ENCODE results near the gene PCNP. TPM values are rescaled to one million over a fixed set of nuclear protein-coding genes. Genes with fewer than 3 reads are reported as not detected.
"Not testable (repeated sequence)": the region's sequence is repeated elsewhere in the genome, so short reads cannot be mapped to it uniquely, and the experiment has no call there.

Gene PCNP
- total RNA-seq, 2 experiments from 2014 or later, result 49.2 to 153 TPM

GRCh38 chr3:101549473-101549872 is 24.5 kb upstream of the PCNP start:
- no TSS peak for BruUV-seq (replicated peaks)
- no peak overlapping the region for H3K4me2 ChIP-seq (ENCODE audit: low read length)

DNA sequence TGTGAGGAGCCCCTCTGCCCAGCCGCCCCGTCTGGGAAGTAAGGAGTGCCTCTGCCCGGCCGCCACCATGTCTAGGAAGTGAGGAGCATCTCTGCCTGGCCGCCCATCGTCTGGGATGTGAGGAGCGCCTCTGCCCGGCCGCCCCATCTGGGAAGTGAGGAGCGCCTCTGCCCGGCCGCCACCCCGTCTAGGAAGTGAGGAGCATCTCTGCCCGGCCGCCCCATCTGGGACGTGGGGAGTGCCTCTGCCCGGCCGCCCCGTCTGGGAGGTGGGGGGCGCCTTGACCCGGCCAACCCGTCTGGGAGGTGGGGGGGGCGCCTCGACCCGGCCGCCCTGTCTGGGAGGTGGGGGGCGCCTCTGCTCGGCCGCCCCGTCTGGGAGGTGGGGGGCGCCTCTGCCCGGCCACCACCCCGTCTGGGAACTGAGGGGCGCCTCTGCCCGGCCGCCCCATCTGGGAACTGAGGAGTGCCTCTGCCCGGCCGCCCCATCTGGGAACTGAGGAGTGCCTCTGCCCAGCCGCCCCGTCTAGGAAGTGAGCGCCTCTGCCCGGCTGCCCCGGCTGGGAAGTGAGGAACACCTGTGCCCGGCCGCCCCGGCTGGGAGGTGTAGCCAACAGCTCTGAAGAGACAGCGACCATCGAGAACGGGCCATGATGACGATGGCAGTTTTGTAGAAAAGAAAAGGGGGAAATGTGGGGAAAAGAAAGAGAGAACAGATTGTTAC is 22.5 kb upstream of the PCNP start:
- POLR2A ChIA-PET; CTCF ChIA-PET (ENCODE audit: unreplicated experiment); BruUV-seq (replicated peaks): not testable (repeated sequence)

More at GRCh38 chr3:101549473-101549872, 24.5 kb upstream of the PCNP start:
- no peaks in the 10 kb centered on the region for H3K36me3 ChIP-seq (ENCODE audit: insufficient read depth, low read length)
- H3K27ac ChIP-seq (ENCODE audit: low read depth, low read length, poor library complexity, severe bottlenecking), result no peak overlapping the region
- TF ChIP-seq EZH2phosphoT487 (IDR thresholded peaks at IDR 0.05; ENCODE audit: borderline replicate concordance, low read depth, low read length) (no peak), CTCF (conservative IDR thresholded peaks at IDR 0.05; ENCODE audit: low read length) (no peak)
- no peaks in the 10 kb centered on the region for H4K20me1 ChIP-seq (ENCODE audit: insufficient read depth, low read length)
- no peaks in the 10 kb centered on the region for H3K79me2 ChIP-seq (ENCODE audit: insufficient read depth, low read depth, low read length)
- no peaks in the 10 kb centered on the region for H3K4me1 ChIP-seq (ENCODE audit: insufficient read depth, low read length, poor library complexity, severe bottlenecking)
- no peak for DNase-seq (ENCODE audit: low spot score)
- H3K9me3 ChIP-seq (ENCODE audit: low read length), result no peaks in the 10 kb centered on the region
- intact Hi-C loops (cut with micrococcal nuclease; ENCODE audit: unreplicated experiment), result no loop called here
- H3K4me3 ChIP-seq (ENCODE audit: low read depth, low read length, poor library complexity, severe bottlenecking), result no peak overlapping the region
- POLR2A ChIA-PET, result interaction anchor here (0.6 kb wide), 2 partner anchors 63 to 96 kb away, joined by 3 to 5 read pairs; no protein-coding TSS in a partner anchor
- no peak overlapping the region for H2AFZ ChIP-seq (ENCODE audit: low read length)
- H3K9me2 ChIP-seq (ENCODE audit: insufficient read depth, low read length), result no peaks in the 10 kb centered on the region
- CTCF ChIA-PET (ENCODE audit: unreplicated experiment), result no interaction called here

GRCh38 chr3:101553381-101553780 is 20.6 kb upstream of the PCNP start:
- H3K27ac ChIP-seq (ENCODE audit: low read depth, low read length, poor library complexity, severe bottlenecking); H3K9me3 ChIP-seq (ENCODE audit: low read length); H3K36me3 ChIP-seq (ENCODE audit: insufficient read depth, low read length); H4K20me1 ChIP-seq (ENCODE audit: insufficient read depth, low read length); CTCF ChIA-PET (ENCODE audit: unreplicated experiment); H3K4me2 ChIP-seq (ENCODE audit: low read length); H3K79me2 ChIP-seq (ENCODE audit: insufficient read depth, low read depth, low read length); BruUV-seq (replicated peaks); H3K9me2 ChIP-seq (ENCODE audit: insufficient read depth, low read length); DNase-seq (ENCODE audit: low spot score); intact Hi-C loops (cut with micrococcal nuclease; ENCODE audit: unreplicated experiment); H3K4me3 ChIP-seq (ENCODE audit: low read depth, low read length, poor library complexity, severe bottlenecking); H2AFZ ChIP-seq (ENCODE audit: low read length); H3K4me1 ChIP-seq (ENCODE audit: insufficient read depth, low read length, poor library complexity, severe bottlenecking): not testable (repeated sequence)
- POLR2A ChIA-PET, result interaction anchor here (0.7 kb wide), 1 partner anchor 617 kb away, joined by 3 read pairs; no protein-coding TSS in a partner anchor

More for the DNA sequence above, 22.5 kb upstream of the PCNP start:
- H3K36me3 ChIP-seq (ENCODE audit: insufficient read depth, low read length); H4K20me1 ChIP-seq (ENCODE audit: insufficient read depth, low read length); H3K9me2 ChIP-seq (ENCODE audit: insufficient read depth, low read length); DNase-seq (ENCODE audit: low spot score); intact Hi-C loops (cut with micrococcal nuclease; ENCODE audit: unreplicated experiment); H3K9me3 ChIP-seq (ENCODE audit: low read length); H3K79me2 ChIP-seq (ENCODE audit: insufficient read depth, low read depth, low read length); H3K4me3 ChIP-seq (ENCODE audit: low read depth, low read length, poor library complexity, severe bottlenecking); H3K4me1 ChIP-seq (ENCODE audit: insufficient read depth, low read length, poor library complexity, severe bottlenecking); H3K4me2 ChIP-seq (ENCODE audit: low read length); H3K27ac ChIP-seq (ENCODE audit: low read depth, low read length, poor library complexity, severe bottlenecking); H2AFZ ChIP-seq (ENCODE audit: low read length): not testable (repeated sequence)
